Spleen (tissue), 7 donors: ENCODE results near the gene ADD1.

Experiments
- POLR2A ChIP-seq, 3 donors: fragments of 450-650 bp; IDR thresholded peaks; one replicate each; pipeline ENCODE4 v1.5.1; 2017; ENCODE audit warnings: antibody characterized with exemption in 3 of 3, mild to moderate bottlenecking in 1 of 3
- POLR2AphosphoS5 ChIP-seq, 3 donors: sonication (generic); formaldehyde crosslinking; IDR thresholded peaks; one replicate each; pipeline ENCODE4 v1.5.1; 2017; ENCODE audit warnings: antibody characterized with exemption in 3 of 3
- TF ChIP-seq, protein P1 (sequence below), 11 experiments: fragments of 200-600 bp in 7 of 11; fragments of 450-650 bp in 4 of 11; sonication (generic) in 4 of 11; IDR thresholded peaks in 8 of 11; conservative IDR thresholded peaks in 3 of 11; 1 replicate in 7 of 11; 2 replicates in 4 of 11; pipeline versions ENCODE4 v1.4.0 to v1.8.0; 2016 to 2021; ENCODE audit warnings: antibody characterized with exemption in 11 of 11, inconsistent platforms in 4 of 11, mild to moderate bottlenecking in 1 of 11
- donor health status: DM: no; HTN: no; CAD: no; lungs with moderate emphysema.
- donor health status: DM: no; HTN: no; CAD: no.
- donor health status: DM: no; HTN: no; CAD: no.

GRCh38 chr4:2871911-2872310 lies 28.3 kb downstream of the ADD1 start:
- TF ChIP-seq, protein P1, sequence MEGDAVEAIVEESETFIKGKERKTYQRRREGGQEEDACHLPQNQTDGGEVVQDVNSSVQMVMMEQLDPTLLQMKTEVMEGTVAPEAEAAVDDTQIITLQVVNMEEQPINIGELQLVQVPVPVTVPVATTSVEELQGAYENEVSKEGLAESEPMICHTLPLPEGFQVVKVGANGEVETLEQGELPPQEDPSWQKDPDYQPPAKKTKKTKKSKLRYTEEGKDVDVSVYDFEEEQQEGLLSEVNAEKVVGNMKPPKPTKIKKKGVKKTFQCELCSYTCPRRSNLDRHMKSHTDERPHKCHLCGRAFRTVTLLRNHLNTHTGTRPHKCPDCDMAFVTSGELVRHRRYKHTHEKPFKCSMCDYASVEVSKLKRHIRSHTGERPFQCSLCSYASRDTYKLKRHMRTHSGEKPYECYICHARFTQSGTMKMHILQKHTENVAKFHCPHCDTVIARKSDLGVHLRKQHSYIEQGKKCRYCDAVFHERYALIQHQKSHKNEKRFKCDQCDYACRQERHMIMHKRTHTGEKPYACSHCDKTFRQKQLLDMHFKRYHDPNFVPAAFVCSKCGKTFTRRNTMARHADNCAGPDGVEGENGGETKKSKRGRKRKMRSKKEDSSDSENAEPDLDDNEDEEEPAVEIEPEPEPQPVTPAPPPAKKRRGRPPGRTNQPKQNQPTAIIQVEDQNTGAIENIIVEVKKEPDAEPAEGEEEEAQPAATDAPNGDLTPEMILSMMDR (IDR thresholded peaks at IDR 0.05 in 8 of 11, conservative IDR thresholded peaks at IDR 0.05 in 3 of 11), result no peak
- TF ChIP-seq POLR2A (IDR thresholded peaks at IDR 0.05), result no peak
- peak in 1 of 3 donors; percentile 25 for TF ChIP-seq POLR2AphosphoS5 (IDR thresholded peaks at IDR 0.05)
